Measurements from ENCODE around the gene LRRFIP1.
A peak's percentile ranks its signal among the peaks of the same experiment; 100 is the strongest.

The LRRFIP1 gene

DNA sequence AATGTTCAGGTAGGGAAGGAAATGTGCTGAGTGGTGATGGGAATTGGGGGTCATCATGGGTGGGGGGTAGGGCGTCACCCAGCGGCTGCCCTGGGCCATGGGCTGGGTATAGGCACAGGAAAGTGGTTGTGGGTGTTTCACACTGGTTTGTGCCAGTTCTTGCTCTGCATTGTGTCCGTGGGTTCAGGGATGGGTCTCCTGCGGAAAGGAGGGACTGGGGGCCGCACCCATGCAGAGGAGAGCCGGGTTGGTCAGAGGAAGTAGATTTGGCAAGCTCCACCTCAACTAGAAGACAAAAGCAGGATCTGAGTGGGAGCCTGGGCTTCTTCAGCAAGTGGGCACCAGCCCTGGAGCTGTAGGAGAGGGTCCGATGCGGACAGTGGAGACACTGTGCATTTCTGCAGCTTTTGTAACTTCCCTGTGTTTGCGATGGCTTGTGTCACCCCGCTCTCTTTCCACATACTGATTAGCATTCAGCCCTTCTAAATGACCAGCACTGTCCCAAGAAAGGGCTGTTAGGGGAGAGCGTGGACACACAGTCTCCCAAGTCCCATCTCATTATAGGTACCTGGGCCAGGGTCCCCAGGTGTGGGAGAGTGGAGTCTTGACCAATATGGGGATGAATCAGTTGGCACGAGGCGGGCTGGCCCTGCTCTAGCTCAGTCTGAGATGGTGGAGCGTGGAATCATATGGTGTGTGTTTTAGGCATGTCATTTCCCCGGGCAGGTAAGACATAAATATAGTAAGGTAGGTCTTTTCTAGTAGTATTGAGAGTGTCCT is 67.2 kb downstream of the LRRFIP1 start:
- peak; percentile 53 for DNase-seq (ENCODE audit: extremely low read depth, insufficient read length)
- H3K36me3 ChIP-seq (ENCODE audit: control insufficient read depth, insufficient read depth, low read length), result no peaks in the 10 kb centered on the region
- H3K4me3 ChIP-seq (replicated peaks; ENCODE audit: low read depth, low read length), result peak overlapping the region; percentile 81
- no peaks in the 10 kb centered on the region for H3K27me3 ChIP-seq (replicated peaks; ENCODE audit: control insufficient read depth, insufficient read depth, low read length)
- TF ChIP-seq, protein P1, sequence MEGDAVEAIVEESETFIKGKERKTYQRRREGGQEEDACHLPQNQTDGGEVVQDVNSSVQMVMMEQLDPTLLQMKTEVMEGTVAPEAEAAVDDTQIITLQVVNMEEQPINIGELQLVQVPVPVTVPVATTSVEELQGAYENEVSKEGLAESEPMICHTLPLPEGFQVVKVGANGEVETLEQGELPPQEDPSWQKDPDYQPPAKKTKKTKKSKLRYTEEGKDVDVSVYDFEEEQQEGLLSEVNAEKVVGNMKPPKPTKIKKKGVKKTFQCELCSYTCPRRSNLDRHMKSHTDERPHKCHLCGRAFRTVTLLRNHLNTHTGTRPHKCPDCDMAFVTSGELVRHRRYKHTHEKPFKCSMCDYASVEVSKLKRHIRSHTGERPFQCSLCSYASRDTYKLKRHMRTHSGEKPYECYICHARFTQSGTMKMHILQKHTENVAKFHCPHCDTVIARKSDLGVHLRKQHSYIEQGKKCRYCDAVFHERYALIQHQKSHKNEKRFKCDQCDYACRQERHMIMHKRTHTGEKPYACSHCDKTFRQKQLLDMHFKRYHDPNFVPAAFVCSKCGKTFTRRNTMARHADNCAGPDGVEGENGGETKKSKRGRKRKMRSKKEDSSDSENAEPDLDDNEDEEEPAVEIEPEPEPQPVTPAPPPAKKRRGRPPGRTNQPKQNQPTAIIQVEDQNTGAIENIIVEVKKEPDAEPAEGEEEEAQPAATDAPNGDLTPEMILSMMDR (IDR thresholded peaks at IDR 0.05; ENCODE audit: insufficient read depth, low read length, poor library complexity, severe bottlenecking), result peak; percentile 54

DNA sequence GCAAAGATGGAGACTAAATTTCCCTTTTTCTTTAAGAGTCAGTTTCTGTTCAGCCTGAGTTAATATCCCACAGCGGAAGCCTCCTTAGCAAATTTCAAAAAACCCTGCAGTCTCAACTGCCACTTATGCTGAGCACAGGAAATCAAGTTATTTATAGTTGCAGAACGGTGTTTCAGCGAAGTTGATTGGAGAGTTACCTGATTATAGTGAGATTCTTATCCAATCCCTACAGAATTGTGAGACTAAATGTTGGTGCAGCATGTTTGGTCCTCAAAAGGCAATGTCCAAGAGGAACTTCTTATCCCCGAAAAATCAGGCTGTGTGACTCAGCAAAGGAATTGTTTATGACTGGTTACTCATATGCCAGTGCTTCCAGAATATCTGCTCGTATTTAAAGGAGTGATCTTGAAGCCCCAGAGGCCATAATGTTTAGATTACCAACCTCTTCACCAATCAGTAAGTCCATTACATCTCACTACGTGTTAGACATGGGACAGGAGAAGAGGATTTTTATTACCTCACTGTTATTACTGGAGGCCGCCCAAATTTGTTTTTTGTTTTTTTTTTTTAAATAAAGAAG is 67.9 kb downstream of the LRRFIP1 start:
- no peaks in the 10 kb centered on the region for H3K36me3 ChIP-seq (ENCODE audit: control insufficient read depth, insufficient read depth, low read length)
- H3K27me3 ChIP-seq (replicated peaks; ENCODE audit: control insufficient read depth, insufficient read depth, low read length), result no peaks in the 10 kb centered on the region
- H3K4me3 ChIP-seq (replicated peaks; ENCODE audit: low read depth, low read length), result peak overlapping the region; percentile 81
- DNase-seq (ENCODE audit: extremely low read depth, insufficient read length), result peak; percentile 64
- TF ChIP-seq, protein P1 (IDR thresholded peaks at IDR 0.05; ENCODE audit: insufficient read depth, low read length, poor library complexity, severe bottlenecking), result no peak

DNA sequence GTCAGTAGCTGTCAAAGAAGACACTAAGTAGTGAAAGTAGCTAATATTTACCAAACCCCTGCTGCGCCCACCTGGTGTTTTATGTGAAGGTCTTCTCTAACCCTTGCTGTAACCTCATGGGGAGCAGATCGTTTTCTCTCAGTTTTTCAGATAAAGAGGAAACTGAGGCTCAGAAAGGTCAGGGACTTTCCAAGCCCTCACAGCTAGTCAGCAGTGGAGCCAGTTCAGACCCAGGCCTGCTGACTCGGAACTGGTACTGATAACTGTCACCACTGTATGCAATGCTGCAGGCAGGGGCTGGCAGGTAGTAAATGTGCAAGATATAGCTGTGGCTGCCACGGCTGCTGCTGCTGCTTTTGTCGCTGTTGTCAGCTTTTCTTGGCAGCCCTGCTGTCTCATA is 69.1 kb downstream of the LRRFIP1 start:
- H3K4me3 ChIP-seq (replicated peaks; ENCODE audit: low read depth, low read length), result peak overlapping the region; percentile 81
- TF ChIP-seq, protein P1 (IDR thresholded peaks at IDR 0.05; ENCODE audit: insufficient read depth, low read length, poor library complexity, severe bottlenecking), result no peak
- H3K27me3 ChIP-seq (replicated peaks; ENCODE audit: control insufficient read depth, insufficient read depth, low read length), result no peaks in the 10 kb centered on the region
- H3K36me3 ChIP-seq (ENCODE audit: control insufficient read depth, insufficient read depth, low read length), result no peaks in the 10 kb centered on the region
- DNase-seq (ENCODE audit: extremely low read depth, insufficient read length), result peak; percentile 48

DNA sequence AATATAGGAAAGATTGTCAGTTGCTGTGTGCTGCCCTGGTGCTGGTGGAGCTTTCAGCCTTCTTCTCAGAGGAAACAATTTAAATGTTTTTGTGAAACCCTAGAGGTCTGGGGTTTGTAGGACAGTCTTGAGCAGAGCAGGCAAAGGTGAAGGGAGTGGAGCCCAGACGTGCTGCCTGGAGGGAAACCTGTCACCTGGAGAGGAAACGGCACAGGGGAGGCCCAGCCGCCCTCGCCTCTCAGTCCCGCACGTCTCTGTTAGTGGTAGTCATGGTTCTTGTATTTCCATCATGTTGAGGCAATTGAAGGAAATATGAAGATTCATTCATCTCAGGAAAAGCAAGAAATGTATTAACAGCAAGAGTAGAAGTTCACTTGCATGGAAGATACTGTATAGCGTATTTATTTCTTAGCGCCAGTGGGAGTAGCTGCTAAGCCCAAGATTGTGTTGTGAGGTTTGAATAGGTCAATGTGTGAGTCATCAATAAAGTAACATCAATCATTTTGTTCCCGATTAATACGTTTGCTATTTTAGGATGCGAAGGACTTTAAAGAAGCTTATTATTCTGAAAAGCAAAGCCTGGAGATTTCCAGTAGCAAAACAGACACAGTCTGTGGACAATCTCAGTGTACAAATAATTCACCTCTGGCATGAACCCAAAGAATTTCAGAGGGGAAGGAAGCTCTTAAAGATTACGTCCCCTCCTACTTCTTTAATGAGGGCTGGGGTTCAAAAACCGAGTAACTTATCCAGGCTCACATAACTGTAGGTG is 70.4 kb downstream of the LRRFIP1 start:
- no peaks in the 10 kb centered on the region for H3K27me3 ChIP-seq (replicated peaks; ENCODE audit: control insufficient read depth, insufficient read depth, low read length)
- no peak for DNase-seq (ENCODE audit: extremely low read depth, insufficient read length)
- TF ChIP-seq, protein P1 (IDR thresholded peaks at IDR 0.05; ENCODE audit: insufficient read depth, low read length, poor library complexity, severe bottlenecking), result no peak
- H3K36me3 ChIP-seq (ENCODE audit: control insufficient read depth, insufficient read depth, low read length), result no peaks in the 10 kb centered on the region
- peak overlapping the region; percentile 81 for H3K4me3 ChIP-seq (replicated peaks; ENCODE audit: low read depth, low read length)

DNA sequence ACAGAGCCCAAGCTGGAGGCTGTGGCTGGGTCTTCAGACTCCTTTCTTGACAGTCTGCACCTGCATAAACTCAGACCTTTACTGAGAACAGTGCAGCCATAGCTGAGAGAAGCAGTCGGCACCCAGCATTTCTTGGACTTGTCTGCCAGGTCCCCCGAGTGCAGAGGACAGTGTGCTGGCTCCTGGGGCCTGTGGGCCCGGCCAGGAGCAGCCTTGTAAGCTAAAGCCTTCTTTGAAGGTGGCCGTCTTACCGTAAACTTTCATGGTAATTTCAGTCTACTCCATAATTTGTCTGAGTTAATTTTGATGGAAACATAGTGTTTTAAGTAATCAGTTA is 70.9 kb downstream of the LRRFIP1 start:
- no peak for DNase-seq (ENCODE audit: extremely low read depth, insufficient read length)
- Histone ChIP-seq H3K4me3 (replicated peaks; ENCODE audit: low read depth, low read length) (no peak overlapping the region), H3K27me3 (replicated peaks; ENCODE audit: control insufficient read depth, insufficient read depth, low read length) (no peaks in the 10 kb centered on the region), H3K36me3 (ENCODE audit: control insufficient read depth, insufficient read depth, low read length) (no peaks in the 10 kb centered on the region)
- TF ChIP-seq, protein P1 (IDR thresholded peaks at IDR 0.05; ENCODE audit: insufficient read depth, low read length, poor library complexity, severe bottlenecking), result no peak
